Prostate gland (tissue), 2 donors: ENCODE measurements around the gene SLC1A1.
"Not testable (repeated sequence)": the region's sequence is repeated elsewhere in the genome, so short reads cannot be mapped to it uniquely, and the experiment has no call there.

Experiments used
- POLR2A ChIP-seq: fragments of 450-650 bp; IDR thresholded peaks from one replicate; pipeline ENCODE4 v1.6.1; 2016; ENCODE audit warnings: antibody characterized with exemption, mild to moderate bottlenecking
- POLR2AphosphoS5 ChIP-seq: sonication (generic); formaldehyde crosslinking; IDR thresholded peaks from one replicate; pipeline ENCODE4 v1.6.1; 2017; ENCODE audit warnings: antibody characterized with exemption
- TF ChIP-seq, protein P1 (sequence below), 4 experiments: fragments of 200-600 bp in 2 of 4; fragments of 450-650 bp in 2 of 4; sonication (generic) in 2 of 4; IDR thresholded peaks; 1 replicate in 3 of 4; 2 replicates in 1 of 4; pipeline ENCODE4 v1.5.1; 2016 to 2019; ENCODE audit warnings: antibody characterized with exemption in 4 of 4, mild to moderate bottlenecking in 2 of 4, moderate library complexity in 2 of 4

DNA sequence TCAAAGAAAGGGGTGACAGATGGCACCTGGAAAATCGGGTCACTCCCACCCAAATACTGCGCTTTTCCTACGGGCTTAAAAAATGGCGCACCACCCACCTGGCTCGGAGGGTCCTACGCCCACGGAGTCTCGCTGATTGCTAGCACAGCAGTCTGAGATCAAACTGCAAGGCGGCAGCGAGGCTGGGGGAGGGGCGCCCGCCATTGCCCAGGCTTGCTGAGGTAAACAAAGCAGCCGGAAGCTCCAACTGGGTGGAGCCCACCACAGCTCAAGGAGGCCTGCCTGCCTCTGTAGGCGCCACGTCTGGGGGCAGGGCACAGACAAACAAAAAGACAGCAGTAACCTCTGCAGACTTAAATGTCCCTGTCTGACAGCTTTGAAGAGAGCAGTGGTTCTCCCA, 115.8 kb downstream of the SLC1A1 start:
- TF ChIP-seq POLR2A, POLR2AphosphoS5: not testable (repeated sequence)
- TF ChIP-seq, protein P1, sequence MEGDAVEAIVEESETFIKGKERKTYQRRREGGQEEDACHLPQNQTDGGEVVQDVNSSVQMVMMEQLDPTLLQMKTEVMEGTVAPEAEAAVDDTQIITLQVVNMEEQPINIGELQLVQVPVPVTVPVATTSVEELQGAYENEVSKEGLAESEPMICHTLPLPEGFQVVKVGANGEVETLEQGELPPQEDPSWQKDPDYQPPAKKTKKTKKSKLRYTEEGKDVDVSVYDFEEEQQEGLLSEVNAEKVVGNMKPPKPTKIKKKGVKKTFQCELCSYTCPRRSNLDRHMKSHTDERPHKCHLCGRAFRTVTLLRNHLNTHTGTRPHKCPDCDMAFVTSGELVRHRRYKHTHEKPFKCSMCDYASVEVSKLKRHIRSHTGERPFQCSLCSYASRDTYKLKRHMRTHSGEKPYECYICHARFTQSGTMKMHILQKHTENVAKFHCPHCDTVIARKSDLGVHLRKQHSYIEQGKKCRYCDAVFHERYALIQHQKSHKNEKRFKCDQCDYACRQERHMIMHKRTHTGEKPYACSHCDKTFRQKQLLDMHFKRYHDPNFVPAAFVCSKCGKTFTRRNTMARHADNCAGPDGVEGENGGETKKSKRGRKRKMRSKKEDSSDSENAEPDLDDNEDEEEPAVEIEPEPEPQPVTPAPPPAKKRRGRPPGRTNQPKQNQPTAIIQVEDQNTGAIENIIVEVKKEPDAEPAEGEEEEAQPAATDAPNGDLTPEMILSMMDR (IDR thresholded peaks at IDR 0.05): not testable (repeated sequence)
